MCF 10A (cell line): ENCODE results near the gene MMP19. TPM values are rescaled to one million over a fixed set of nuclear protein-coding genes. Genes with fewer than 3 reads are reported as not detected.

ENCODE experiments used
- BruUV-seq: library from RNA; stranded (reverse); fragments of 400-500 nt; replicated peaks from 2 replicates; lab custom pipeline; 2021; lab: Mats Ljungman, UMichigan
- CTCF ChIA-PET: fragments of 300-600 bp; sonication (Branson Sonifier 250); formaldehyde crosslinking; extraction: SDS; loops from one replicate; lab custom pipeline; 2021; ENCODE audit warnings: antibody characterized with exemption, inconsistent platforms; lab: Yijun Ruan, JAX
- POLR2A ChIA-PET: fragments of 300-600, 350-650 bp; sonication (Branson Sonifier 250); formaldehyde crosslinking; extraction: SDS; loops from one replicate; lab custom pipeline; 2020; ENCODE audit warnings: antibody characterized with exemption, inconsistent platforms; lab: Yijun Ruan, JAX
- DNase-seq: peaks from one replicate; pipeline ENCODE4 v3.0.0-alpha.2; 2018; ENCODE audit not compliant: unreplicated experiment
- H3K27ac Mint-ChIP-seq: one replicate; pipeline ENCODE4 v1.8.0; 2022; ENCODE audit warnings: mild to moderate bottlenecking, low read depth, mixed read lengths; ENCODE audit not compliant: unreplicated experiment
- H3K27me3 Mint-ChIP-seq: one replicate; pipeline ENCODE4 v1.8.0; 2022; ENCODE audit warnings: mixed read lengths; ENCODE audit not compliant: insufficient read depth, unreplicated experiment
- H3K36me3 Mint-ChIP-seq: one replicate; pipeline ENCODE4 v1.8.0; 2022; ENCODE audit warnings: mild to moderate bottlenecking, moderate library complexity, mixed read lengths; ENCODE audit not compliant: insufficient read depth, unreplicated experiment
- H3K4me1 Mint-ChIP-seq: one replicate; pipeline ENCODE4 v1.8.0; 2022; ENCODE audit warnings: mixed read lengths; ENCODE audit not compliant: insufficient read depth, unreplicated experiment
- H3K4me3 Mint-ChIP-seq: one replicate; pipeline ENCODE4 v1.8.0; 2022; ENCODE audit warnings: mild to moderate bottlenecking, moderate library complexity, mixed read lengths; ENCODE audit not compliant: unreplicated experiment
- H3K9me3 Mint-ChIP-seq: one replicate; pipeline ENCODE4 v1.8.0; 2022; ENCODE audit warnings: mixed read lengths; ENCODE audit not compliant: unreplicated experiment
- CTCF ChIP-seq: fragments of 200-600 bp; IDR thresholded peaks from one replicate; pipeline ENCODE4 v1.8.0; 2022; ENCODE audit warnings: antibody characterized with exemption, mild to moderate bottlenecking; ENCODE audit not compliant: unreplicated experiment
- intact Hi-C: fragments of 100-400 bp; cut with micrococcal nuclease; formaldehyde crosslinking; loops from 2 replicates; pipeline ENCODE4 v1.14.1; 2022
- total RNA-seq: library from RNA; stranded (reverse); gene quantifications from 2 replicates; pipeline ENCODE4 v1.2.3, GENCODE V29; 2022

Gene MMP19
- total RNA-seq, 1 experiment from 2014 or later: 3.7 TPM

- Mint-ChIP-seq H3K9me3 (no peaks in the 10 kb centered on the region), H3K27ac (no peak overlapping the region), H3K4me3 (no peak overlapping the region), H3K4me1 (peaks cover 17% of the 10 kb centered on the region), H3K36me3 (peaks cover 46% of the 10 kb centered on the region), H3K27me3 (no peaks in the 10 kb centered on the region)
- POLR2A ChIA-PET: interaction anchor here (0.6 to 8.3 kb wide), 8 partner anchors 10 to 233 kb away, joined by 3 to 207 read pairs (median 4); partner anchors contain the start of genes DGKA, DNAJC14 and PYM1
- CTCF ChIA-PET: interaction anchor here (0.6 to 2.6 kb wide), 10 partner anchors 8 to 307 kb away, joined by 3 to 19 read pairs (median 3); partner anchors contain the start of genes DNAJC14, ESYT1 and PYM1
- no TSS peak for BruUV-seq
- TF ChIP-seq CTCF: no peak
- intact Hi-C loops: no loop called here
- DNase-seq: peak; percentile 25
Observed at GRCh38 chr12:55820679-55821078, 22.1 kb downstream of the MMP19 start.

DNA sequence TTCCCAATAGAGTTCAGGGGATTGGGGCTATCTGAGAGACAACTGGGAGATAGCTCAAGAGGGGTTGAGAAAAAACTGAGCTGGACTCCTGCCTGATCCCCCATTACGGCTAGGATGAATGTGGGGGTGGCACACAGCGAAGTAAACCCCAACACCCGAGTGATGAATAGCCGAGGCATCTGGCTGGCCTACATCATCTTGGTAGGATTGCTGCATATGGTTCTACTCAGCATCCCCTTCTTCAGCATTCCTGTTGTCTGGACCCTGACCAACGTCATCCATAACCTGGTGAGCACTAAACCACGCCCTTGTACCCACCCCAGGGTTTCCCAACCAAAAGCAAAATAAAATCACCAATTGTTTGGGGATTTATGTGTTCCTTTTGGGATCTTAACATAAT, 23.9 kb downstream of the MMP19 start:
- Mint-ChIP-seq H3K9me3 (no peaks in the 10 kb centered on the region), H3K27ac (no peak overlapping the region), H3K4me1 (peaks cover 16% of the 10 kb centered on the region), H3K4me3 (no peak overlapping the region), H3K27me3 (no peaks in the 10 kb centered on the region), H3K36me3 (peaks cover 57% of the 10 kb centered on the region)
- intact Hi-C loops: loop anchor here (5.0 kb wide), 1 partner anchor 223 kb away; the partner anchor contains the start of gene RPS26
- no TSS peak for BruUV-seq
- ChIA-PET CTCF (interaction anchor here (1.1 to 1.8 kb wide), 8 partner anchors 8 to 221 kb away, joined by 3 to 13 read pairs (median 5); partner anchors contain the start of gene DNAJC14), POLR2A (interaction anchor here (1.2 to 8.3 kb wide), 16 partner anchors 10 to 403 kb away, joined by 3 to 207 read pairs (median 7); partner anchors contain the start of genes CD63, DGKA, DNAJC14 and ESYT1)
- DNase-seq: no peak
- no peak for TF ChIP-seq CTCF

DNA sequence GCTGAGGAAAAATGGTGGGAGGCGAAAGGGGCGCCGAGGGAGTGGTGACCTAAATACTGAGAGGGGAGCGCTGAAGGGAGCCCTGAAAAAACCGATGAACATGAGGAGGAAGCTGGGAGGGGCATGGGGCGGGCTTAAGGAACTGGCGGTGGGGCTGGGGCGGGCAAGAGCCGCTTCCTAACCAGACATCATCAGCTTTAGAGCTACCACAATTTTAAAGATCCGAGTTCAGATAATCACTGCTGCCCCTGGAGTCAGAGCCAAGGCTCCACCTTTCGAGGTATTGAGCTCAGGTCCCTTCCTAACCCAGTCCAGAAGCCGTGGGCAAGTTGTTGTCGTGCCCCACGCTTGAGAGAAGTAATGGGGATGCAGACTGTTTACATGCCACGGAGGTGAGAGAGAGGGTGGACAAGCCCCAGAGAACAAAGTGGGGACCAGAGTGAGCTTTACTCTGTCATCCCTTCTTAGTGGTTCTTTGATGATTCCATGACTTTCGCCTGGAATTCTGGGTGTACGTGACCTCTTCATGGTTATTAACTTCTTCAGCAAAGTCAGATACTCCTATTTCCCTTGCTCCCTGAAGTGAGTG, 24.5 kb downstream of the MMP19 start:
- H3K4me1 Mint-ChIP-seq: peaks cover 16% of the 10 kb centered on the region
- no peak overlapping the region for H3K27ac Mint-ChIP-seq
- no peaks in the 10 kb centered on the region for H3K9me3 Mint-ChIP-seq
- ChIA-PET POLR2A (interaction anchor here (0.5 to 8.3 kb wide), 38 partner anchors 10 to 1560 kb away, joined by 3 to 207 read pairs (median 6); partner anchors contain the start of genes CBX5, CD63, CS and DGKA), CTCF (interaction anchor here (0.5 to 2.7 kb wide), 21 partner anchors 9 to 241 kb away, joined by 3 to 15 read pairs (median 4); partner anchors contain the start of genes DNAJC14 and PYM1)
- intact Hi-C loops: loop anchor here (5.0 kb wide), 1 partner anchor 224 kb away; the partner anchor contains the start of gene RPS26
- H3K4me3 Mint-ChIP-seq: no peak overlapping the region
- no peaks in the 10 kb centered on the region for H3K27me3 Mint-ChIP-seq
- peaks cover 60% of the 10 kb centered on the region for H3K36me3 Mint-ChIP-seq
- no peak for DNase-seq
- TF ChIP-seq CTCF: no peak
- TSS peak; percentile 52 for BruUV-seq
